Dedifferentiated amniotic fluid mesenchymal stem cell (primary cell): ENCODE measurements around the gene AIDA.

Experiments used
- DNase-seq: peaks from one replicate; pipeline ENCODE4 v3.0.0-alpha.2; 2016; ENCODE audit errors: extremely low spot score

Gene AIDA

GRCh38 chr1:222643938-222644635 is 68.2 kb downstream of the AIDA start:
- DNase-seq = peak; percentile 99

- DNase-seq = peak; percentile 20
Observed at GRCh38 chr1:222643606-222643937, 68.7 kb downstream of the AIDA start.

GRCh38 chr1:222642468-222642867 is 69.8 kb downstream of the AIDA start:
- DNase-seq = no peak

GRCh38 chr1:222641269-222641948 is 70.9 kb downstream of the AIDA start:
- no peak for DNase-seq

- DNase-seq = peak; percentile 98
Observed at GRCh38 chr1:222634180-222635013, 77.9 kb downstream of the AIDA start.

- DNase-seq = no peak
Observed at GRCh38 chr1:222632749-222633148, 79.5 kb downstream of the AIDA start.

- DNase-seq = no peak
Observed at GRCh38 chr1:222631611-222632208, 80.6 kb downstream of the AIDA start.

- no peak for DNase-seq
Observed at GRCh38 chr1:222629921-222630535, 82.3 kb downstream of the AIDA start.

- no peak for DNase-seq
Observed at GRCh38 chr1:222627232-222627631, 85.1 kb downstream of the AIDA start.

- DNase-seq = no peak
Observed at GRCh38 chr1:222624214-222624613, 88.1 kb downstream of the AIDA start.

- DNase-seq = no peak
Observed at GRCh38 chr1:222623458-222623857, 88.8 kb downstream of the AIDA start.

GRCh38 chr1:222622765-222623164 is 89.5 kb downstream of the AIDA start:
- DNase-seq = no peak

GRCh38 chr1:222620566-222620965 is 91.7 kb downstream of the AIDA start:
- no peak for DNase-seq

GRCh38 chr1:222618880-222619596 is 93.3 kb downstream of the AIDA start:
- no peak for DNase-seq
